Pons (tissue), 1 donor: Measurements from ENCODE around the gene PRDX3.

Experiments
- DNase-seq: peaks from one replicate; pipeline ENCODE4 v3.0.0-alpha.2; 2016; ENCODE audit warnings: low spot score

The PRDX3 gene

GRCh38 chr10:119178372-119179119 lies at the start of gene PRDX3:
PRDX3 (minus strand) TSS chr10:119178812; CDS start chr10:119178790, 22 bp downstream.
- peak; percentile 85 for DNase-seq

- DNase-seq = no peak
Measured at GRCh38 chr10:119227825-119228224, 49.2 kb upstream of the PRDX3 start.

- DNase-seq = no peak
Measured at GRCh38 chr10:119225083-119225658, 46.6 kb upstream of the PRDX3 start.

GRCh38 chr10:119222966-119223386 lies 44.4 kb upstream of the PRDX3 start:
- DNase-seq = no peak

DNA sequence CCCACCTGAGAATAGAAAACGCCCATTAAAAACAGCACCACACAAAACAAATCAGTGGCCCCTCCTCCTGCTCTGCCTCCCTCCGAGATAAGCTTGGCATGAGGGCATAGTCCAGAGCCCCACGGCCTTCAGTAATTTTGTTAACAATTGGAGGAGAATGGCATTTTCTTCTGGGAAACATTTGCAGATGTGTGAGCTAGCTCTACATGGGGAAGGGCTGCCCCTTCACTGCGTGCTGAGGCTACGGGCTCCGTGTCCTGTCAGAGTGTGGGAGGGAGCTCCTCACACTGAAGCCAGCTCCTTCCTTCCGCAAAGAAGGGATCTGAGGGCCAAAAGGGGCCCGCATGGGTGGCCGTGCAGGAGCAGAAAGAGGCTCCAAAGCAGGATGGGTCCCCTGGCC lies 43.9 kb upstream of the PRDX3 start:
- DNase-seq = no peak

DNA sequence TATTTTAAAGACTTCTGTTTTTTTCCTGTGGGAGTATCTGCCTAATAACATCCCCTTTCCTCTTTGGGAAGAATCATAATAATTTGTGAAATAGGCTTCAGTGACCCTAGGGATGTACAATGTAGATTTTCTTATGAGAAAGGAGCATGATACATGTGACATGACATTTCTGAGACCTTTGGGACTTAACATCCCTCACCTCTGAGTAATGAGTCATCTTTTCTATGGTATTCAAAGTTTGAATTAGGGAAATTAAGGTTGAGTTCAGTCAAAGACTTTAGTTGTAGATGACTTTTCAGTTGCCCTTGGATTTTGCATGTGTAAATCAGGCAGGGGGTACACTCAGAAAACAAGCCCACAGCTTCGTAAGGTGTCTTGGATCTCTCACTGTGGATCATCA lies 43.1 kb upstream of the PRDX3 start:
- no peak for DNase-seq

- no peak for DNase-seq
Measured at GRCh38 chr10:119221201-119221600, 42.6 kb upstream of the PRDX3 start.

DNA sequence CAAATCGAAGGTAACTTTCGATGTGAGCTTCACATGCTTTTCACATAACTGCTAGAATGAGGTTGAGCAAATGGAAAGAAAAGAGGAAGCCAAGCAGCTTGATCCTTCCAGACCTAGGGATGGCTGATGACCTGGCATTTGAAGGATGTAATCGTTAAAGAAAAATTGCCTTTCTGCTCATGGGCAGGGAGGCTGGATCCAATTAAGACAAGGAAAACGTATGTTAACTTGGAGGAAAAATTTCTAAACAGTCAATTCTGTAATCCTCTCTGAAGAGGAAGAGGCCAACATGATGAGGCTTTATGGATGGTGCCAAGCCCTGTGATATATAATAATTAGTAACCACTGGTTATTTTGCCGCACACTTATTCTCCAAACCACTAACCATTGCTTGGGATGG lies 41.3 kb upstream of the PRDX3 start:
- no peak for DNase-seq

- DNase-seq = no peak
Measured at GRCh38 chr10:119217991-119218490, 39.4 kb upstream of the PRDX3 start.

GRCh38 chr10:119217401-119217800 lies 38.8 kb upstream of the PRDX3 start:
- no peak for DNase-seq

- no peak for DNase-seq
Measured at GRCh38 chr10:119216127-119216526, 37.5 kb upstream of the PRDX3 start.

DNA sequence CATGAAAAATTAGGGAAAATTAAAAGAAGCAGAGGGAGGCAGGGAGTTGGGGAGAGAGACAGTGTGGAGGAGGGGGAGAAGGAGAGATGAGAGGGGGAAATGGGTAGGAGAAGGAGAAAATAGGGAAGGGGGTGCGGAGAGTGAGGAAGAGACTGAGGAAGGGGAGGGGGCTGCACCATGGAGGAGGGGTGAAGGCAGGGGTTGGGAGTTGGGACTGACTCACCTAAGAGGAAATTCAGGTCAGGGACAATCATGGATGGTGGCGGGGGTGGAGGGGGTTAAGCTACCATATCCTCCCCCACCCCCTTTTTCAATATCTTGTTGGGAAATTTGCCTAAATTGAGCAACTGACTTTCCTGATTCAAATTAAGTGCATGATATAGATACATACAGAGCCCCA lies 36.8 kb upstream of the PRDX3 start:
- DNase-seq = no peak

- DNase-seq = no peak
Measured at GRCh38 chr10:119211625-119212441, 33.2 kb upstream of the PRDX3 start.

DNA sequence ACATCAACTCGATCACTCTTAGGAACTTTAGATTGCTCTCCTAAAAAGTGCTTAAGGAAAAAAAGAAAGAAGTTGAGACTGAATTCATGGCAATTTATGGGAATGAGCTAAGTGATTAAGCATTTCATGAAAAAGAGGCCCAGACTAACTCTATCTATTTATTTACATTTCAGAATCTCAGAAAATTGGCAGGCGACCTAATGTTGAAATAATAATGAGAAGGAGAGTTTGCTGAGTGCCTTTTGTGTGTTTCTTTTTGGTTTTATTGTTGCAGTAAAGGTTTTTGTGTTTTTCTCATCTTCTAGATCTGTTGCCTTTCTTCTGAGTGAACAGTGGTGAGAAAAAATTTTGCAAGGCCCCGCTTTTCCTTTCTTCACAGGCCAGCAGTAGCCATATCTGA lies 32.6 kb upstream of the PRDX3 start:
- DNase-seq = no peak

GRCh38 chr10:119210633-119211032 lies 32.0 kb upstream of the PRDX3 start:
- no peak for DNase-seq

- DNase-seq = no peak
Measured at GRCh38 chr10:119209736-119210355, 31.2 kb upstream of the PRDX3 start.

- DNase-seq = peak; percentile 53
Measured at GRCh38 chr10:119209035-119209735, 30.6 kb upstream of the PRDX3 start.

- peak; percentile 37 for DNase-seq
Measured at GRCh38 chr10:119208553-119208940, 29.9 kb upstream of the PRDX3 start.

DNA sequence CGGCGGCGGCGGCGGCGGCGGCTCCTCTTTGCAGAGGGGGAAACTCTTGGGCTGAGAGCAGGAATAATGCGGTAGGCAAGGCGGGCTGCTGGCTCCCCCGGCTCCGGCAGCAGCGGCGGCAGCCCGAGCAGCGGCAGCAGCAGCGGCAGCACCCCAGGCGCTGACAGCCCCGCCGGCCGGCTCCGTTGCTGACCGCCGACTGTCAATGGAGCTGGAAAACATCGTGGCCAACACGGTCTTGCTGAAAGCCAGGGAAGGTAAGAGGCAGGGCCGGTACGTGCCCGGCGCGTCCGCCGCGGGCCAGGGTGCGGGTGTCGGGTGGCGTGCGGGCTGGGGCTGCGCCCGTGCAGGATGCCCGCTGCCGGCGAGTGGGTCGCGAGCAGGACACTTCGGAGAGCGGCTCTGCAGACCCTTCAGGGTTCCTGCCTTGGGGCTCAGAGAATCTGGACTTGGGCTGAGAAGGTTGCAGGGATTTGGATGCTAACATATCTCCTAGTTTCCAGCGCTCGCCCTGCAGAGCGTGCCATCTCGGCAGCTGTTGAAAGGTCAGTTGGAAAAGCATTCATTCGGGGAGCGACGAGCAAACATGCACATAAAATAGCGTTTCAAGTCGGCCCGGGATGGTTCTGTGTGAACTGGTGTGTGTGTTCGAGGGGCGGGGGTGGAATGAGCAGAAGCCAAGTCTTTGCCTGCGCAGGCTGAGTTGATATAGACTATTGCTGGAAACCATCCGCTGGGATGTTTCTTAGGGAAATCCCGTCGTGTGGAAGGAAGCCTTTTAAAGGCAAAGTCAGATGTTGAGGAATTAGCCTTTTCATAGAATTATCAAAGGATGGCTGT lies 29.3 kb upstream of the PRDX3 start:
- peak; percentile 57 for DNase-seq

DNA sequence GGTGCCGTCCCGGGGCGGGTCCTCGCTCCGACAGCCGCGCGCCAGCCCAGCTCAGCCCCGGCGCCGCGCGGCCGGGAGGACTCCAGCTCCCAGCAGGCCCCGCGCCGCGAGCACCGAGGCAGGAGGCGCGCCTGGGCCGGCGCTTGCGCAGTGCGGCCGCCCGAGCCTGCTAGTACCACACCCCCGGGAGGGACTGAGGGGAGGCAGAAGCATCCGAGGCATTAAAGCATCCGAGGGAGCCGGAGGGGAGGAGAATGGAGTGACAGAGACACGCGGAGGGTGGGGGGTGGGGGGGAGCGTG lies 28.7 kb upstream of the PRDX3 start, which contains the start of gene GRK5:
Gene GRK5 (plus strand): TSS at position 206 of the 301 bp plus-strand sequence. CDS start 347 bp downstream, outside the sequence.
- DNase-seq = peak; percentile 97
